ENCODE results near the gene CCS. TPM values are rescaled to one million over a fixed set of nuclear protein-coding genes. Genes with fewer than 3 reads are reported as not detected.

CCS gene
- total and polyA plus RNA-seq, 2 of the 4 experiments (the other 2 are of a cell fraction) = 20.1 to 53.0 TPM

DNA sequence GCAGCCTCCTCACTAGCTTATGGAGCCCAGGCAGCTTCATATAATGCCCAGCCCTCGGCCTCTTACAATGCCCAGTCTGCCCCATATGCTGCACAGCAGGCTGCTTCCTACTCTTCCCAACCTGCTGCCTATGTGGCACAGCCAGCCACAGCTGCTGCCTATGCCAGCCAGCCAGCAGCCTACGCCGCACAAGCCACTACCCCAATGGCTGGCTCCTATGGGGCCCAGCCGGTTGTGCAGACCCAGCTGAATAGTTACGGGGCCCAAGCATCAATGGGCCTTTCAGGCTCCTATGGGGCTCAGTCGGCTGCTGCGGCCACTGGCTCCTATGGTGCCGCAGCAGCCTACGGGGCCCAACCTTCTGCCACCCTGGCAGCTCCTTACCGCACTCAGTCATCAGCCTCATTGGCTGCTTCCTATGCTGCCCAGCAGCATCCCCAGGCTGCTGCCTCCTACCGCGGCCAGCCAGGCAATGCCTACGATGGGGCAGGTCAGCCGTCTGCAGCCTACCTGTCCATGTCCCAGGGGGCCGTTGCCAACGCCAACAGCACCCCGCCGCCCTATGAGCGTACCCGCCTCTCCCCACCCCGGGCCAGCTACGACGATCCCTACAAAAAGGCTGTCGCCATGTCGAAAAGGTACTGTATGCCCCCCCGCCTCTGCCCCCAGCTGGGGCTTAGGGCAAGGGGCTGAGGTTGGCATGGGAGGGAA, 32.2 kb downstream of the CCS start:
- no peak overlapping the region for H4K8ac ChIP-seq (ENCODE audit: low read depth in 2 of 2, low read length in 2 of 2)
- no peak overlapping the region for H3K4me2 ChIP-seq (ENCODE audit: low read depth, low read length)
- no TSS peak for BruUV-seq (replicated peaks)
- no peak overlapping the region for H4K5ac ChIP-seq (ENCODE audit: low read depth, low read length)
- H3K23ac ChIP-seq (ENCODE audit: low read depth, low read length) = no peak overlapping the region
- H3K27ac ChIP-seq (ENCODE audit: insufficient read depth, low read length) = no peak overlapping the region
- no peak overlapping the region for H3K56ac ChIP-seq (ENCODE audit: extremely low read depth, insufficient read depth, low read length)
- H3K4me1 ChIP-seq (ENCODE audit: control insufficient read depth, insufficient read depth, low read length) = peaks cover 2% of the 10 kb centered on the region; the same call in 1 of the 2 replicates
- no peaks in the 10 kb centered on the region for H3K27me3 ChIP-seq (ENCODE audit: control insufficient read depth, insufficient read depth, low read length)
- DNase-seq (no peak), ATAC-seq (ENCODE audit: low read depth) (no peak)
- CTCF ChIA-PET = no interaction called here
- no peak overlapping the region for H3K14ac ChIP-seq (replicated peaks; ENCODE audit: low read depth, low read length)
- no peak overlapping the region for H2BK5ac ChIP-seq (ENCODE audit: low read depth, low read length, poor library complexity, severe bottlenecking)
- no peak overlapping the region for H3K18ac ChIP-seq (ENCODE audit: low read depth, low read length)
- POLR2A ChIA-PET (ENCODE audit: unreplicated experiment) = no interaction called here
- in situ Hi-C loops (cut with MboI; ENCODE audit: low sequenced_read_pairs) (no loop called here), intact Hi-C loops (cut with micrococcal nuclease) (no loop called here), dilution Hi-C loops (cut with HindIII; ENCODE audit: low sequenced_read_pairs, unreplicated experiment) (no loop called here)
- H3K9me3 ChIP-seq (ENCODE audit: control insufficient read depth, insufficient read depth, low read length) = no peaks in the 10 kb centered on the region
- no peak overlapping the region for H3K4me3 ChIP-seq (ENCODE audit: insufficient read depth, low read depth, low read length)
- TF ChIP-seq, protein P1, sequence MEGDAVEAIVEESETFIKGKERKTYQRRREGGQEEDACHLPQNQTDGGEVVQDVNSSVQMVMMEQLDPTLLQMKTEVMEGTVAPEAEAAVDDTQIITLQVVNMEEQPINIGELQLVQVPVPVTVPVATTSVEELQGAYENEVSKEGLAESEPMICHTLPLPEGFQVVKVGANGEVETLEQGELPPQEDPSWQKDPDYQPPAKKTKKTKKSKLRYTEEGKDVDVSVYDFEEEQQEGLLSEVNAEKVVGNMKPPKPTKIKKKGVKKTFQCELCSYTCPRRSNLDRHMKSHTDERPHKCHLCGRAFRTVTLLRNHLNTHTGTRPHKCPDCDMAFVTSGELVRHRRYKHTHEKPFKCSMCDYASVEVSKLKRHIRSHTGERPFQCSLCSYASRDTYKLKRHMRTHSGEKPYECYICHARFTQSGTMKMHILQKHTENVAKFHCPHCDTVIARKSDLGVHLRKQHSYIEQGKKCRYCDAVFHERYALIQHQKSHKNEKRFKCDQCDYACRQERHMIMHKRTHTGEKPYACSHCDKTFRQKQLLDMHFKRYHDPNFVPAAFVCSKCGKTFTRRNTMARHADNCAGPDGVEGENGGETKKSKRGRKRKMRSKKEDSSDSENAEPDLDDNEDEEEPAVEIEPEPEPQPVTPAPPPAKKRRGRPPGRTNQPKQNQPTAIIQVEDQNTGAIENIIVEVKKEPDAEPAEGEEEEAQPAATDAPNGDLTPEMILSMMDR (conservative IDR thresholded peaks at IDR 0.05; ENCODE audit: low read depth, low read length) = no peak
- TF ChIP-seq BHLHE40 (IDR thresholded peaks at IDR 0.05; ENCODE audit: low read depth, low read length) (no peak), MXI1 (IDR thresholded peaks at IDR 0.05; ENCODE audit: borderline replicate concordance, low read depth, low read length) (no peak), USF2 (IDR thresholded peaks at IDR 0.05; ENCODE audit: low read depth, low read length) (no peak), RCOR1 (IDR thresholded peaks at IDR 0.05; ENCODE audit: insufficient replicate concordance, low read length) (no peak), CHD1 (IDR thresholded peaks at IDR 0.05; ENCODE audit: low read depth, low read length) (no peak), FOS (IDR thresholded peaks at IDR 0.05; ENCODE audit: low read depth, low read length) (no peak), NFE2L2 (IDR thresholded peaks at IDR 0.05; ENCODE audit: low read depth, low read length) (no peak)
- no peak overlapping the region for H2AK9ac ChIP-seq (replicated peaks; ENCODE audit: low read depth, low read length, poor library complexity)
- WGBS, 2 experiments (ENCODE audit: extremely low coverage in 2 of 2, insufficient read length in 1 of 2) = 95% methylated on average over 9 of the region's 26 CpGs; no CpG with 5 or more reads in 1 of the 2 experiments
- H2BK15ac ChIP-seq (ENCODE audit: low read depth, low read length) = no peak overlapping the region
- no peak overlapping the region for H2BK20ac ChIP-seq (ENCODE audit: low read depth, low read length)
- no peak overlapping the region for H2BK120ac ChIP-seq (ENCODE audit: low read depth, low read length)
- H2AFZ ChIP-seq (replicated peaks; ENCODE audit: low read length, poor library complexity) = no peak overlapping the region
- no peak overlapping the region for H4K91ac ChIP-seq (ENCODE audit: insufficient read depth, low read depth, low read length)
- H3K79me1 ChIP-seq (ENCODE audit: low read depth in 1 of 2, low read length in 2 of 2) = peaks cover 28 to 77% of the 10 kb centered on the region in 2 experiments; a peak in 3 of 4 replicates
- no peak overlapping the region for H3K9ac ChIP-seq (ENCODE audit: low read depth, low read length)
- H3K9me1 ChIP-seq (ENCODE audit: insufficient read depth, low read length) = peaks cover 37% of the 10 kb centered on the region
- no peak overlapping the region for H2AK5ac ChIP-seq (ENCODE audit: low read depth, low read length)
- peaks cover 100% of the 10 kb centered on the region for H4K20me1 ChIP-seq (ENCODE audit: insufficient read depth, low read length)
- peaks cover 69% of the 10 kb centered on the region for H3K36me3 ChIP-seq (ENCODE audit: control insufficient read depth, insufficient read depth, low read length)
- no peak overlapping the region for H3K4ac ChIP-seq (ENCODE audit: low read depth, low read length)

Data from IMR-90 (cell line).